SK-N-SH treated with all-trans-retinoic acid at 6 μM for 48 hours (cell line): ENCODE results near the gene RAB44.

Source experiments
- CSRNP3 ChIP-seq: fragments of 250-450 bp; sonication (Bioruptor Pico); IDR thresholded peaks from 2 replicates; pipeline ENCODE4 v1.5.1; 2021; ENCODE audit warnings: mild to moderate bottlenecking, moderate library complexity
- PPARA ChIP-seq: fragments of 250-450 bp; sonication (Bioruptor Pico); IDR thresholded peaks from 2 replicates; pipeline ENCODE4 v1.5.0; 2020; ENCODE audit warnings: mild to moderate bottlenecking, borderline replicate concordance
- RARB ChIP-seq: fragments of 250-450 bp; sonication (Bioruptor Pico); IDR thresholded peaks from 2 replicates; pipeline ENCODE4 v1.8.0; 2021; ENCODE audit warnings: mild to moderate bottlenecking, moderate library complexity
- SNAI2 ChIP-seq: fragments of 250-450 bp; sonication (Bioruptor Pico); IDR thresholded peaks from 2 replicates; pipeline ENCODE4 v1.5.0; 2020; ENCODE audit warnings: mild to moderate bottlenecking, moderate library complexity

GRCh38 chr6:36780442-36781177 lies 83.0 kb downstream of the RAB44 start:
- TF ChIP-seq RARB (CRISPR knock-in tag) (no peak), PPARA (CRISPR knock-in tag) (no peak), CSRNP3 (no peak), SNAI2 (CRISPR knock-in tag) (no peak)
